AML-193 (cell line): Measurements from ENCODE around the gene PTPRM.

Experiments
- DNase-seq, 2 experiments: peaks; one replicate each; lab custom pipeline; 2025; lab: John Stamatoyannopoulos, UW

Gene PTPRM

GRCh38 chr18:7809455-7809854, 242.3 kb downstream of the PTPRM start:
- DNase-seq, result no peak

- no peak for DNase-seq
Measured at GRCh38 chr18:7809978-7810377, 242.9 kb downstream of the PTPRM start.

- no peak for DNase-seq
Measured at GRCh38 chr18:7812431-7813063, 245.4 kb downstream of the PTPRM start.

DNA sequence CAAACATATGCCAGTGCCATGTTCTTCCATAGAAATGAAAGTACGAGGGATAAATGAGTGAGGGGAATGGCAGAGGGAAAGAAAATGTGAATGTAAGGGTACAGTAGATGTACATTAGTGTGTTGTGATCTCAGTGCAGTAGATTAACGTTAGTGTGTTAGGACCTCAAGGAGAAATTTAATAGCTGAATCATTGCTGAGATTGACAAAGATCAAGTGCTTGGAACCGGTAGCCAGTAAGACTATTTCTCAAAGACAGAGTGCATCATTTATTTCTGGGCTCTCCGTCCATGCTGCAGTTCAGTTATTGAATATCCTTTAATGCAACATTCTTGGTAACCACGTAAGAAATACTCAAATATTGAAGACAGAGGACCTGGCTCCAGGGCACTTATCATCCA, 246.0 kb downstream of the PTPRM start:
- no peak for DNase-seq

- no peak for DNase-seq
Measured at GRCh38 chr18:7814754-7815315, 247.7 kb downstream of the PTPRM start.

DNA sequence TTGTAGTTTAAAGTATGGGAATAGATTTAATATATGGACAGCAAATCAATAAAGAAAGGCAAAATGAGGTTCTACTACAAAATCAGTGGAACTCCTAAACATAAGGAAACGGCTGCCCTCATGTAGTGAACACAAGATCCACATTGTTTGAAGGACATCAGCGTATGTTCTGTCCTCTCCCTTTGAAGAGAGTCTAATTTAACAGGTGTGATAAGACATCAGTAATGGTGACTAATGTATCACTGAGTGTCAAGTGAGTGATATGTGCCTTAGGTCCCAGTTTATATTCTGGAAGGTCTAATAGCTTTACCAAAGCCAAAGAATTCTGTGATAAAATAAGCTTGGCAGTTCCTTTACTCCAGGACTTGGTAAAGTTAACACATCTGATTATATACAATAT, 248.7 kb downstream of the PTPRM start:
- DNase-seq, result no peak

DNA sequence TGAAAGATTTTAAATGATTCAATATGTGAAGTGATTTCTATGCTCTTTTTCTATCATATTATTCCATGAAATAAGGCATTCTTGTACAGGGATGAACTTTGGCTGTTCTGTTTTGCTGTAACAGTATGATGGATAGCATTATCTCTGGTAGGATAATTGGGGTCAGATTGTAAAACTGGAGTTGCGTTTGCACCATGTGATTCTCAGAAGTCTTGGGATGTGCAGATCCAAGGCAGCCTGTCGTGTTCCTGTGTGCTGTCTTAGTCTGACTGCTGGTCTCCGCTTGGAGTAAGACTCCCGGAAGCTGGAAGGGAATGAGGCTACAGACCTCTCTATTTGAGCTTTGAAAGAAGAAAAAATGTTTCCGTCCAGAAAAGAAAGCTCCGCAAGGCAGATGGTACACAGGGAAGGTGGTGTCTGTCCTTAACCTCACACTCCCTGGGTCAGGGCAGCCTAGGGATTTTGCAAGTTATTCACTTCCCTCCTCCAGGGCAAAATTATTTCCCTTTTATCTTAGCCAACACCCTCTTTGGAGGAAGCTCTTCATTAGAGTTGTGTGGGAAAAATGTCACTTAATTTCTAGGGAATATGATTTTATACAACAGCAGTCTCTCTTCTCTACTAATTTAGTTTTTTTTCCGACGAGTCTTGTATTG, 250.6 kb downstream of the PTPRM start:
- DNase-seq, result no peak

DNA sequence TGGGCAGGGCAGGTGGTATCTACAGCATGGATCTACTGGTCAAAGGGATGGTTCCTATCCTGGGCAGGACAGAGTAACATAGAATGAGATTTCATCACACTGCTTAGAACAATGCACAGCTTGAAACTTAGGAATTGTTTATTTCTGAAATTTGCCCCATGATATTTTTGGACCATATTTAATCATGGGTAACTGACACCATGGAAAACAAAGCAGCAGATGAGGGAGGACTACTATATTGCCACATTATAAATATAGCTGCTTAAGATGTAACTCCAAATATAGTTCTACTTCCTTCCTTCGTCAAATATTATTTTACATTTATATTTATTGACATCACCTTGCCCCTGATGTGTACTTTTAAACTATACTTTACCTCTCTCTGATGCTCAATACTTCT, 254.7 kb downstream of the PTPRM start:
- DNase-seq, result no peak

DNA sequence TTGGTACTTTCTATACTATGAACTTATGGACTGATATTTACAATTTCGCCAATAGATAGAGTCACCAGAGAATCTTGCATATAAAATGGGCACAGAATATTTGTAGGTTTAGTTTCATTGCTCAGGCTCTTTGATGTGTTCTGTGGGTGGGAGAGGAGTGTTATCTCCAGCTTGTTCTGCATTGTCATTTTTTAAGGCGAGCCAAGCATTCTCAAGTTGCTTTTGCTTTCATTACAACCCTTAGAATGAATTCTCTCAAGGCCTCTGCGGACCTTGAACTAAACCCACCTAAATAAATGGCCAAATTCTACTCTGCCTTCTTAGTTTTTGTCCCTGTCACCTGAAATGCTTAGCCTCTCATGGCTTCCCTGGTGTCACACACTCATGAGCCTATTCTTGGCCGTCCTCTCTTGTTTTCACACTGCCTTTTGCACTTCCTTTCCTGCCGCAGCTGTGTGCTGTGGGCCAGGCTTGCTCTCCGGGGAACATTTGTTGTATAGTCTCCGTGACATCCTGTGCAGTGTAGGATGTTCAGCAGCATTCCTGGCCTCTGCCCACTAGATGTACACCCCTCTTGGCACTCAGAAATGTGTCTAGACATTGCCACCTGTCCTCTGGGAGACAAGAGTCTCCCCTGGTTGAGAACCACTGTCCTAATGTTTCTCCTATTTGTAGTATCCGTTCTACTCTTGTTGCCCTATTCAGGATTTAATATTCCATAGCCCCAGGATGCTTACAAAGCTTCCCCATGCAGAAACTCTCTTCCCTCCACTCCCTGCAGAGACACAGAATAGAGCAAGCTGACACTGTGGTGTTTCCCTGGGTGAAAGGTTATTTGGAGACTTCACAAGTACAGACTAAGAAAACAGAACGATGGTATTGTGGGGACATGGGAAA, 255.6 kb downstream of the PTPRM start:
- DNase-seq, result no peak

DNA sequence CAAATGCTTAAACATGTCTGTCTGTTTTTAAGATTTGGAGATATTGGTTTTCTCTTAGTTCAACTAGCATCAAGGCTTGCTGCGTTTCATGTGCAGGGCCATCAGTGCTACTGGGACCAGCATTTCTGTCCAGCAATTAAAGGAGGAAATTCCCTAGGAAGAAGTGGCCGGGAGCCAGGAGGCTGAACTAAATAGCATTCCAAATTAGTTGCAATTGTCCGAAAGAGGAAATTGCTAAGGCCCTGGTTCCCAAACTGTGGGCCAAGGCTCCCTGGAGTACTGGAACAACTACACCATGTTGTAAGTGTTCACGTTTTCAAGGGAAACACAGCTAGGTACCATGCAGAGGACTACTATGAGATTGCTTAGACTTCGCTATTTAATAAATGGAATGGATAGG, 257.9 kb downstream of the PTPRM start:
- no peak for DNase-seq

GRCh38 chr18:7830468-7830867, 263.4 kb downstream of the PTPRM start:
- peak in 1 of 2 experiments; percentile 3 for DNase-seq

DNA sequence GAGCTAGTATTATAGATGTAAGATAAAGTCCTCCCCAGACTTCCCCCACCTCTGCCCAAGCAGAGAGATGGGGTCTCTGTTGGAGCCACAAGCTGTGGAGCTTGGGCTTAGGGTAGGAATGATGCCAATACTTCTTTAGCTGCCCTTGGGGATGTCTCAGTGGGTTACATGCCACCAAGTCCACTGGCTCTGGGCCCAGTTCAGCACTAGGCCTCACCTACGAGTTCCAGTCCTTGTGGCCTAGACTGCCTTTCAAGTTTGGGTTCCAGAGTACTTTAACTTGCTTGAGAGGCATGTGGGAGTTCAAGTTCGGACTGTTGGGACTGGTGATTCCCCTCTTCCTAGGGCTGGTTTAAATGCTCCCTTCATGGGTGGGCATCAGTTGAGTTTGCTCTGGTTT, 272.4 kb downstream of the PTPRM start:
- DNase-seq, result no peak

GRCh38 chr18:7840411-7840810, 273.3 kb downstream of the PTPRM start:
- peak in 1 of 2 experiments; percentile 0 for DNase-seq

DNA sequence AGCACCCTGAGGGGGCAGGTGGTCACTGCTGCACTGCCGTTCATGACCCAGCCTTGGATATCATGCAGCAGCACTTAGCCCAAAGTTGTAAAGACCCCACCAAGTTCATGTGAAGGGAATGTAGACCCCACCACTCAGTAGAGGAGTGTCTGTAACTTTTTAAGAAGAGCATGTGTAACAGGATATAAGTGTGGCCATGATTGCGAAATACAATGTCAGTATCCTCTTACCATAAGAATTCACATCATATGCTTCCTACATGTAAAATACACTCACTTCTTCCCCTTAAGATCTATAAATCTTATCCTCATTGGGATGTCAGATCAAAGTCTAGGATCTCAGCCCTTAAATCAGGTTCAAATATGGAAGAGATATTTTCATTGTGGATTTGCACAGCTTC, 276.9 kb downstream of the PTPRM start:
- peak in 1 of 2 experiments; percentile 7 for DNase-seq

DNA sequence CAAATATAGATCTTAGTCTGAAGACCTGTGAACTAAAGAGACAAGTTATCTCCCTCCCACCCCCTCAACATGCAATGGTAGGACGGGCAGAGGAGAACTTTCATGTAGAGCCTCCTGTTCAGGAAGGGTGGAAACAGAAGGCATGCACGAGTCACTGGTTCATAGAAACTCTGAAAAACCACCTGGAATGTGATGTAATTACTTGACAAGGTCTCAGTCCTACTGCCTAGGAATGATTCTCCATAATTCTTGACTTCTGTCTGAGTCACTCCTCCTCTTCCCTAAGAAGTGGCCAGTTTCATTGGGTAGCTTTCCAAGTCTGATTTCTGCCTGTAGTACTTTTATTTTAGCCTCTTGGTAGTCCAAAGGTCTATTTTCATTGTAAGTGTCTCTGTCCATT, 277.3 kb downstream of the PTPRM start:
- no peak for DNase-seq

GRCh38 chr18:7846335-7846734, 279.2 kb downstream of the PTPRM start:
- no peak for DNase-seq

DNA sequence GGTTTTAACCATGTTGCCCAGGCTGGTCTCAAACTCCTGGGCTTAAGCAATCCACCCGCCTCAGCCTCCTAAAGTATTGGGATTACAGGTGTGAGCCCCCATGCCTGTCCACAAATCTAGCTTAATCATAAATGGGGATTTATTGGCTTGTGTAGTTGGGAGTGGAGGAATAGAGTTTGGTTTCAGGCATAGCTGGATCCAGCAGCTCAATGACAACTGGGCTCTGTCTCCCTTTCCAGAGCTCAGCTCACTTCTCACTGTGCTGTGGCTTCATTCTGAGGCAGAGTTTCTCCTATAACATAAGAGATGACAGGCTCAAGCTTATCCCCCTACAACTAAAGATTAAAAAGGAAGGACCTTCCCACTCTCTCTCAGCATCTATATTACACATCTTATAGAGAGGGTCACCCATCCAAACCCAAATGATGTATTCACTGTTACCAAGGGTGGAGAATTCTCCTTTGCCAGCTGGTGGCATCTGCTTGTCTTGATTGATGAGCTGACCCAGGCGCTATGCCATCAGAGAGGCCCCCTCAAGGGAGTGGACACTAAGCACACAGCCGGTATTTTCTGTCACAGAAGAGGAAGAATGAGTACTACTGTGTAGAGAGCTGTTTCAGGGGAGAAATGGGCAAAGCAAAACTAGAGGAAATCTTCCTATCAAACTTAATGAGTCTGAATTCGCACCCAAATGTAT, 280.4 kb downstream of the PTPRM start:
- no peak for DNase-seq

DNA sequence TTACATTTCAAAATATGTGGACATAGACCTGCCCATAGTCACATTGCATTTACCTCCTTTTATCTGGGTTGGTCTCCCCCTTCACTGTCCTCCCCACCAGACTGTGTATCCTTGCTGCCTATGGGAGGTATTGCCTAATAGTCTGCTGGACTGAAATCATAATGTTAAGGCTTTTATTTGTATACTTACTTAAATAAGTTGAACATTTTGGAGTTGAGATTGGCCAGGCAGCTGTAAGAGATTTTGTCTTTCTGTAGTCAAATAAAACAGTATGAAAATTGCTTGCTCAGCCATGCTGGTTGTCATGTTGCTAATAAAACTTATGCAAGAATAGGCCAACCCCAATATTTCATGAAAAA, 280.9 kb downstream of the PTPRM start:
- no peak for DNase-seq

DNA sequence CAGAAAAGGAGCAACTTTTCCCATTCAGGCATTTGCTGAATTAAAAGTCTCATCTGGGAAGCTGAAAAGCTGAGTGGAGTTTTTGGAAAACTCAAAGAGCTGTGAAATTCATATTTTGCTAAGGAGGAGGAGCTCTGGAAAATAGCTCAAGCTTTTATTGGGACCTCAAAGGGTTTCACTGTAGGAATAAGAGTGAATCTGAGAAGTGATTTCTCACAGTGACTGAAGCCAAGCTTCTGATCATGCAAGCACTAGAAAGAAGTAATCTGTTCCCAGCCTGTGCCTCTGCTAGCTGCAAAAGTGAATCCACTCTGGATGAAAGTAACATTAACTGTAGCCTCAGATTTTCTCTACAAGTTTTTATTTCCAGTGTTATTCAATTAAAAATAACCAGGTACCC, 283.3 kb downstream of the PTPRM start:
- no peak for DNase-seq

DNA sequence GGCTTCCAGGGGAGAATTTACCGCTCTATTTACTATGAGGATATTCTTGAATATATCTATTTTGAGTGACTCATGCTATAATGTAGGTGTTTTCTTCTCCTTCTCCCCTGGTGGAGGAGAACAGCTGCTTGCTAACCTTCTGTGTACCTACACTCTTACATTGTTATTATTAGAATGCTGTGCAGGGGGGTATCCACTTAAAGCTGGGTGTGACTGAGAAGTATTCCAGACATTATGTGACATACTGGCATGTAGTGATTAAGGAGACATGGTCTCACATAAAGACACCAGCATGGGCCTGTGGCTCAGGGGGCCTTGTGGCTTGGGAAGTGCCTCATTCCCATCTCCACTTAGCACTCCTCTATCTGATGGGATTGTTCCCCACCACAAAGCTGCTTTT, 287.9 kb downstream of the PTPRM start:
- DNase-seq, result no peak

DNA sequence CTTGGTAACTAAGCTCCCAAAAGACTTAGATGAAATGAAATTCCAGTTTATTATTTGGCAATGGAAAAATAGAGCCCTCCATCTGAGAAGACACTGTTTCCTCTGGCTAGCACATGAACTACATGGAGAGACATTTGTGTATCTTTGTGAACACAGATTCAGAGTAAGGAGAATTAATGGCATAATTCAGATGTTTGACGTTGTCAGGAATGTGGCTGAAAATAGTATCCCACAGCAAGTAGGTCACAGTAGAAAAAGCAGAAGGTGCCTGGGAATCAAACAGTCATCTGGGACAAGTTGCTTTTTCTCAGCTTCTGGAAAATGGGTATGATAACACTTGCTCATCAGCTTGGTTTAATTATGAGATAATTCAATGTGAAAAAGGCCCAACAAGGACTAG, 288.6 kb downstream of the PTPRM start:
- DNase-seq, result no peak

- DNase-seq, result no peak
Measured at GRCh38 chr18:7856116-7856515, 289.0 kb downstream of the PTPRM start.
